Glutamatergic neuron (in vitro differentiated cells): ENCODE data around the gene ATG14. TPM values are rescaled to one million over a fixed set of nuclear protein-coding genes. Genes with fewer than 3 reads are reported as not detected.

ENCODE experiments used
- DNase-seq: peaks from one replicate; pipeline ENCODE4 v3.0.0; 2022
- H3K27ac Mint-ChIP-seq: one replicate; pipeline ENCODE4 v1.8.0; 2020; ENCODE audit warnings: mild to moderate bottlenecking, mixed read lengths, inconsistent platforms; ENCODE audit not compliant: unreplicated experiment
- H3K27me3 Mint-ChIP-seq: one replicate; pipeline ENCODE4 v1.8.0; 2020; ENCODE audit warnings: mild to moderate bottlenecking, moderate library complexity, mixed read lengths, inconsistent platforms; ENCODE audit not compliant: unreplicated experiment
- H3K36me3 Mint-ChIP-seq: one replicate; pipeline ENCODE4 v1.8.0; 2020; ENCODE audit warnings: mild to moderate bottlenecking, mixed read lengths, inconsistent platforms; ENCODE audit not compliant: unreplicated experiment
- H3K4me1 Mint-ChIP-seq: one replicate; pipeline ENCODE4 v1.8.0; 2020; ENCODE audit warnings: mild to moderate bottlenecking, low read depth, mixed read lengths, inconsistent platforms; ENCODE audit not compliant: unreplicated experiment
- H3K4me3 Mint-ChIP-seq: one replicate; pipeline ENCODE4 v1.8.0; 2020; ENCODE audit warnings: mild to moderate bottlenecking, mixed read lengths, inconsistent platforms; ENCODE audit not compliant: unreplicated experiment
- H3K9me3 Mint-ChIP-seq: one replicate; pipeline ENCODE4 v1.8.0; 2020; ENCODE audit warnings: mild to moderate bottlenecking, moderate library complexity, mixed read lengths, inconsistent platforms; ENCODE audit not compliant: unreplicated experiment
- CTCF ChIP-seq: fragments of 200-600 bp; sonication (generic); IDR thresholded peaks from one replicate; pipeline ENCODE4 v1.5.0; 2021; ENCODE audit not compliant: partially characterized antibody, unreplicated experiment
- total RNA-seq: library from RNA; stranded (reverse); fragmentation: NEBNext Ultra II Directional; extraction: Animal tissue kit (Norgen Biotek cat#: 25700); gene quantifications from one replicate; pipeline ENCODE4 v1.2.1, GENCODE V29; 2021; ENCODE audit not compliant: unreplicated experiment

ATG14 gene
- total RNA-seq, 1 donor from 2014 or later = 13.5 TPM

DNA sequence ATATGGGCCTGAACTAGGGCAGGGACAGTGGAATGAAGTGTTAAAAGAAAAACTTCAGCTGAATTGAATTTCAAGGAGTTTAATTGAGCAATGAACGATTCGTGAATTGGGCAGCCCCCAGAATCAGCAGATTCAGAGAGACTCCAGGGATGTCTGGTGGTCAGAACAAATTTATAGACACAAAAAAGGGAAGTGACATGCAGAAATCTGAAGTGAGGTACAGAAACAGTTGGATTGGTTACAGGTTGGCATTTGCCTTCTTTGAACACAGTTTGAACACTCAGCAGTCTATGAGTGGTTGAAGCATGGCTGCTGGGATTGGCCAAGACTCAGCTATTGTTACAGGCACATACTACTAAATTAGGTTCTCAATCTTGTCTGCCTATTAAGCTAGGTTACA, 38.5 kb upstream of the ATG14 start:
- no peak for TF ChIP-seq CTCF
- H3K4me1 Mint-ChIP-seq = peaks cover 18% of the 10 kb centered on the region
- peaks cover 5% of the 10 kb centered on the region for H3K9me3 Mint-ChIP-seq
- H3K27ac Mint-ChIP-seq = no peak overlapping the region
- H3K27me3 Mint-ChIP-seq = peaks cover 2% of the 10 kb centered on the region
- no peak overlapping the region for H3K4me3 Mint-ChIP-seq
- H3K36me3 Mint-ChIP-seq = no peaks in the 10 kb centered on the region
- DNase-seq = no peak

- Mint-ChIP-seq H3K36me3 (no peaks in the 10 kb centered on the region), H3K4me1 (peaks cover 14% of the 10 kb centered on the region), H3K27me3 (no peaks in the 10 kb centered on the region), H3K9me3 (no peaks in the 10 kb centered on the region), H3K27ac (peak overlapping the region; percentile 30), H3K4me3 (no peak overlapping the region)
- no peak for DNase-seq
- no peak for TF ChIP-seq CTCF
Observed at GRCh38 chr14:55449116-55449515, 37.5 kb upstream of the ATG14 start.

DNA sequence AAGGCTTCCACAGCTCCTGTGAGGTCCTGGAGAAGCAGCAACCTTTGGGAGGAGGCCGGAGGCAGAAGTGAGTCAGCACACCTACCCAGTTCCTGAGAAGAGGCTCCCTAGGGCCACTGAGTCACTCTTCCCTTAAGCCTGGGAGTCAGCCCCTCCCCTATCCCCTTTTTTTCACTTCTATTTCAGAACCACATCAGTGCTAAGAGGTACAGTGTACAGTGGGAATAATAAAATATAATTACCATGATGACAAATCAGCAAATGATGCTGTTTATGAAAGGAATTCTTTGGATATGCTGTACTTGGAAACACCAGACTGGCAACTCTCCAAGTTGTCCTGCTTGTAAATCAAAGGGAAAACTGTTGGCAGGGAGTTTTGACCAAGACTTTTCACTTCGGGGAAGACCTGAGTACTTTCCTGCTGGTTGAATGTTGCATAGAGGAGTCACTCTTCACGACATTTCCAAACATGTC, 36.5 kb upstream of the ATG14 start:
- Mint-ChIP-seq H3K27ac (no peak overlapping the region), H3K9me3 (no peaks in the 10 kb centered on the region), H3K4me1 (peaks cover 9% of the 10 kb centered on the region), H3K27me3 (no peaks in the 10 kb centered on the region), H3K4me3 (no peak overlapping the region), H3K36me3 (no peaks in the 10 kb centered on the region)
- no peak for DNase-seq
- no peak for TF ChIP-seq CTCF

DNA sequence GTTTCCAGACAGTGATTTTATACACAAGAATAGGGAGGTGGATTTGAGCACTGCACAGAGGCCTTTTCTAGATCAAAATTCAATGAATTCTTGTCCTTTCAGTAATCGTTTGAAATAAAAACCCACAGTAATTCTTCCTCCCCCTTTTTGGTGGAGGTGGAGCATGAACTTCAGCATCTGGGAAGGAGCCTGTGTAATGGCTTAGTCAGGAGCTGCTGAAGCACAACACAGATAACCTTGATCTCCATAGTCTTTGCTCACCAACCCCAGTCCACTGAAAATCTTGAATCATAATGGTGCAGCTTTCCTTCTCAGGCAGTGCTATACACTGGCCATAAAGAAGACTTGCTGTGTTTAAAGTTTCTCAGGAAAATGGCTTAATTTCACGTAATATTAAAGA, 35.2 kb upstream of the ATG14 start:
- H3K9me3 Mint-ChIP-seq = no peaks in the 10 kb centered on the region
- peaks cover 9% of the 10 kb centered on the region for H3K4me1 Mint-ChIP-seq
- no peak for DNase-seq
- H3K27me3 Mint-ChIP-seq = no peaks in the 10 kb centered on the region
- TF ChIP-seq CTCF = no peak
- no peak overlapping the region for H3K27ac Mint-ChIP-seq
- H3K4me3 Mint-ChIP-seq = no peak overlapping the region
- H3K36me3 Mint-ChIP-seq = no peaks in the 10 kb centered on the region

- Mint-ChIP-seq H3K4me3 (no peak overlapping the region), H3K27ac (no peak overlapping the region), H3K36me3 (no peaks in the 10 kb centered on the region), H3K27me3 (no peaks in the 10 kb centered on the region), H3K9me3 (no peaks in the 10 kb centered on the region), H3K4me1 (peaks cover 9% of the 10 kb centered on the region)
- DNase-seq = peak; percentile 52
- TF ChIP-seq CTCF = peak; percentile 90
Observed at GRCh38 chr14:55446127-55446736, 34.6 kb upstream of the ATG14 start.
